ENCODE data around the gene C12orf57. TPM values are rescaled to one million over a fixed set of nuclear protein-coding genes. Genes with fewer than 3 reads are reported as not detected.

Gene C12orf57
- 260 and 364 TPM in 2 replicates for total RNA-seq

GRCh38 chr12:6943722-6944380, at the start of gene C12orf57, which contains the start of gene RNU7-1:
Gene C12orf57, plus strand, starts transcription at chr12:6944022. Its CDS starts 100 bp downstream, at chr12:6944122.
Gene RNU7-1, plus strand, starts transcription at chr12:6943816.

GRCh38 chr12:6904280-6905276, 39.2 kb upstream of the C12orf57 start, which contains the start of gene LRRC23:
Gene LRRC23, plus strand, starts transcription at chr12:6904822. Its CDS starts 812 bp downstream, at chr12:6905634.

GRCh38 chr12:6914246-6914946, 29.4 kb upstream of the C12orf57 start, which contains the start of gene ENO2:
Gene ENO2, plus strand, starts transcription at chr12:6914580. Its CDS starts 1,253 bp downstream, at chr12:6915833.

GRCh38 chr12:6927379-6928021, 16.3 kb upstream of the C12orf57 start, which contains the start of gene ATN1:
Gene ATN1, plus strand, starts transcription at chr12:6927959. Its CDS starts 6,043 bp downstream, at chr12:6934002.

GRCh38 chr12:6950811-6951540, 7.2 kb downstream of the C12orf57 start, which contains the start of gene PTPN6:
Gene PTPN6, plus strand, starts transcription at chr12:6951356. Its CDS starts 157 bp downstream, at chr12:6951513.

Other genes with a start within 250 kb of the C12orf57 start
- gene PIANP, start 243.2 kb upstream of the C12orf57 start, total RNA-seq: not detected in 2 replicates
- 85.7 and 96.7 TPM in 2 replicates for gene COPS7A, start 220.0 kb upstream of the C12orf57 start, total RNA-seq
- gene MLF2, start 190.9 kb upstream of the C12orf57 start, total RNA-seq: 194 and 295 TPM in 2 replicates
- gene PTMS, start 177.7 kb upstream of the C12orf57 start, total RNA-seq: 162 and 171 TPM in 2 replicates
- gene LAG3, start 171.5 kb upstream of the C12orf57 start, total RNA-seq: 0.16 TPM in 1 of 2 replicates, not detected in the other
- gene CD4, start 154.5 kb upstream of the C12orf57 start, total RNA-seq: 2.6 and 2.9 TPM in 2 replicates
- 2.6 and 7.0 TPM in 2 replicates for gene GPR162, start 122.2 kb upstream of the C12orf57 start, total RNA-seq
- 33.7 and 53.1 TPM in 2 replicates for gene P3H3, start 115.6 kb upstream of the C12orf57 start, total RNA-seq
- 2.5 TPM in 1 of 2 replicates, not detected in the other for gene GNB3, start 103.1 kb upstream of the C12orf57 start, total RNA-seq
- gene CDCA3, start 92.7 kb upstream of the C12orf57 start, total RNA-seq: 8.3 and 16.2 TPM in 2 replicates
- gene USP5, start 91.9 kb upstream of the C12orf57 start, total RNA-seq: 48.9 and 59.5 TPM in 2 replicates
- 2,290 and 2,319 TPM in 2 replicates for gene TPI1, start 76.5 kb upstream of the C12orf57 start, total RNA-seq
- 2.4 and 3.8 TPM in 2 replicates for gene SPSB2, start 70.7 kb upstream of the C12orf57 start, total RNA-seq
- 7.2 and 8.1 TPM in 2 replicates for gene LRRC23, start 39.2 kb upstream of the C12orf57 start, total RNA-seq
- 35.2 and 59.6 TPM in 2 replicates for gene ENO2, start 29.4 kb upstream of the C12orf57 start, total RNA-seq
- 11.5 and 19.7 TPM in 2 replicates for gene ATN1, start 16.1 kb upstream of the C12orf57 start, total RNA-seq
- not detected in 2 replicates for gene RNU7-1, start 206 bp upstream of the C12orf57 start, total RNA-seq
- gene PTPN6, start 7.3 kb downstream of the C12orf57 start, total RNA-seq: under 0.01 TPM in 1 of 2 replicates, not detected in the other
- gene PHB2, start 26.6 kb downstream of the C12orf57 start, total RNA-seq: 224 and 241 TPM in 2 replicates
- 20.4 and 34.0 TPM in 2 replicates for gene EMG1, start 26.9 kb downstream of the C12orf57 start, total RNA-seq
- gene LPCAT3, start 74.5 kb downstream of the C12orf57 start, total RNA-seq: 26.4 and 29.3 TPM in 2 replicates
- 143 and 352 TPM in 2 replicates for gene C1S, start 116.7 kb downstream of the C12orf57 start, total RNA-seq
- gene C1R, start 148.4 kb downstream of the C12orf57 start, total RNA-seq: 266 and 542 TPM in 2 replicates
- 37.0 and 126 TPM in 2 replicates for gene C1RL, start 165.2 kb downstream of the C12orf57 start, total RNA-seq
- not detected in 2 replicates for gene RBP5, start 184.9 kb downstream of the C12orf57 start, total RNA-seq
- 6.1 and 13.1 TPM in 2 replicates for gene CLSTN3, start 186.3 kb downstream of the C12orf57 start, total RNA-seq
- gene PEX5, start 245.7 kb downstream of the C12orf57 start, total RNA-seq: 13.2 and 27.9 TPM in 2 replicates